Measurements from ENCODE around the gene CHDH.

CHDH gene

DNA sequence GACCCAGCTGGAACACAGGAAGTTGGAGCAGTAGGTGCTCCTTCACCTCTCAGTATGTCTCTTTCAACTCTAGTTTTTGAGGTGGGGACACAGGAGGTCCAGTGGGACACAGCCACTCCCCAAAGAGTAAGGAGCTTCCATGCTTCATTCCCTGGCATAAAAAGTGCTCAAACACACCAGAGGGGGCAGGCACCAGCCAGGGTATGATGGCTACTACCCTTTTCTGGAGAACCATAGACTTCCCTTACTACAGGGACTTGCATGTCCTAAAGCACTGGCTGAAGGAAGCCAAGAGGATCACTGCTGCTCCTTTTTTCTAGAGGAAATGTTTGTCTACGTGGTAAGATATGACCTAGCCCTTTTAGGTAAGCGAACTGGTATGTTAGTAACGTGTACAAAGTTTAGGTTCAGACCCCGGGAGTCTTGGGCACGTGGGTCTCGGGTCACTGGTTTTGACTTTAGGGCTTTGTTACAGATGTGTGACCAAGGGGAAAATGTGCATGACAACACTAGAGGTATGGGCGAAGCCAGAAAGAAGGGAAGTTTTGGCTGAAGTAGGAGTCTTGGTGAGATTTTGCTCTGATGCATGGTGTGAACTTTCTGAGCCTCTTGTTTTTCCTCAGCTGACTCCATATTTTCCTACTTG, 12.0 kb upstream of the CHDH start:
- Histone ChIP-seq H3K4me3 (no peak overlapping the region), H3K27ac (peak overlapping the region in 1 of 21 experiments; percentile 24)

DNA sequence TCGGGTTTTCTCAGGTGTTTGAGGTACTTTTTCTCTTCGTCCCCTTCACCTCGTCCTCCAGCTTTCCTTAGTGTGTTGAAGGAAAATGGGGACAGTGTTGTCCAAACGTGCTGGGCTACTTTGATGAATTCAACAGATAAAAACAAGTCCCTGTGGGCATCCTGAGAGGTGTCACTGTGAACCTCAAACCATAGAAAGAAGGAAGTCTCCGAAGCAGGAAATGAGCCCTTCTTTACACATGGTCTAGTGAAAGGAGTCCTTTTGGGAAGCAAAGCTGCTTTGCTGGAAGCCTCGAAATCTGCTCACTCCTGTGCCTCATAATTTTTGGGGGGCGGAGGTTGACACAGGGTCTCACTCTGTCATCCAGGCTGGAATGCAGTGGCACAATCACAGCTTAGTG, 10.7 kb upstream of the CHDH start:
- Histone ChIP-seq H3K4me3 (no peak overlapping the region), H3K27ac (no peak overlapping the region)

DNA sequence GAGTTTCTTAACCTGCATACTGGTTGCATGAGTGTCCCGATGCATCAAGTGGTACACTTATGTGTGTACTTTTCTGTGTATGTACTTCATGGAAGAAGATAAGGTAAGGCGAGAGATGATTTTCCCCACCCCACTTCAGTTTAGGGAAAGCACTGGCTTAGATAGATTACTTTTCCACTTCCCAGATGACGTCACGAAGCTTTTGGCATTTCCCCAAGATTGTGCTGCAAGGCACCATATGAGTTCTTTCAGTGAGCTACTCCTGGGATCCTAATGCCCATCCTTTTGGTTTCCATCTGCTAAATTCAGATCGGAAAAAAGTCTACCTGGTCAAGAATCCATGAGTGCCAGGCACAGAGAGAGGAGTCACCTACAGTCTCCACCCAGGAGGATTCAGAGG, 4.7 kb upstream of the CHDH start:
- Histone ChIP-seq H3K4me3 (no peak overlapping the region), H3K27ac (no peak overlapping the region)

DNA sequence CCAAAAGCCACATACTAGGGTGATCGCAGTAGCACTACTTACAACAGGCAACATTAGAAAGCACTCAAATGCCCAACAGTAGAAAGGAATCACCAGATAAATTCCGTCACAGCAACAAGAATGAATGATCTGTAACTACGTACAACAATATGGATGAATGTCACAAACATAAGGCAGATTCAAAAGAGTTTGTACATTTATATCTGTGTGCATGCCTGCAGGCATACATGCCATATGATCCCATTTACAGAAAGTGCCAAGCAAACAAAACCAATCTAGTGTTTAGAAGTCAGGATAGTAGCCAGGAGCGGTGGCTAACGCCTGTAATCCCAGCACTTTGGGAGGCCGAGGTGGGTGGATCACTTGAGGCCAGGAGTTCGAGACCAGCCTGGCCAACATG, 3.7 kb upstream of the CHDH start:
- no peak overlapping the region for H3K27ac ChIP-seq
- no peak overlapping the region for H3K4me3 ChIP-seq

DNA sequence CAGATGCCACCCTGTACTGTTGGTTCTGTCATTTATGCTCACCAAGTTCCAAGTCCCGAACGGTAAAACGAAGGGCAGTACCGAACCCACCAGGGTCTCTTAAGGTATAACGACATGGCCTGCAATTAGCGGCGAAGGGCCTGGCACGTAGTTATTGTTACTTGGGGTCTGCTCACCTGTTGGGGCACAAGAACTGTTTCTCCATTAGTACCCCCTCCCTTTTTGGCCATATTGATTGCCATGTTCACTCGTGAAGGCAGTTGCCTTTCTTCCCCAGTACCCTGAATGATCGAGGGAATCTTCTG, 584 bp upstream of the CHDH start:
- H3K27ac ChIP-seq: no peak overlapping the region
- peak overlapping the region in 4 of 7 experiments; percentile 39 to 79 (median 52) for H3K4me3 ChIP-seq

- H3K27ac ChIP-seq: peak overlapping the region in 10 of 21 experiments; percentile 9 to 78 (median 62)
- H3K4me3 ChIP-seq: peak overlapping the region; percentile 34 to 79 (median 50)
Observed at GRCh38 chr3:53845881-53846133, 412 bp downstream of the CHDH start.

GRCh38 chr3:53845103-53845880, 927 bp downstream of the CHDH start:
- peak overlapping the region; percentile 34 to 79 (median 50) for H3K4me3 ChIP-seq
- peak overlapping the region in 10 of 21 experiments; percentile 9 to 78 (median 62) for H3K27ac ChIP-seq

- Histone ChIP-seq H3K27ac (peak overlapping the region in 3 of 21 experiments; percentile 6 to 39 (median 29)), H3K4me3 (no peak overlapping the region)
Observed at GRCh38 chr3:53844262-53845102, 1.7 kb downstream of the CHDH start.

GRCh38 chr3:53843195-53844177, 2.7 kb downstream of the CHDH start:
- Histone ChIP-seq H3K27ac (peak overlapping the region in 3 of 21 experiments; percentile 6 to 39 (median 29)), H3K4me3 (no peak overlapping the region)

DNA sequence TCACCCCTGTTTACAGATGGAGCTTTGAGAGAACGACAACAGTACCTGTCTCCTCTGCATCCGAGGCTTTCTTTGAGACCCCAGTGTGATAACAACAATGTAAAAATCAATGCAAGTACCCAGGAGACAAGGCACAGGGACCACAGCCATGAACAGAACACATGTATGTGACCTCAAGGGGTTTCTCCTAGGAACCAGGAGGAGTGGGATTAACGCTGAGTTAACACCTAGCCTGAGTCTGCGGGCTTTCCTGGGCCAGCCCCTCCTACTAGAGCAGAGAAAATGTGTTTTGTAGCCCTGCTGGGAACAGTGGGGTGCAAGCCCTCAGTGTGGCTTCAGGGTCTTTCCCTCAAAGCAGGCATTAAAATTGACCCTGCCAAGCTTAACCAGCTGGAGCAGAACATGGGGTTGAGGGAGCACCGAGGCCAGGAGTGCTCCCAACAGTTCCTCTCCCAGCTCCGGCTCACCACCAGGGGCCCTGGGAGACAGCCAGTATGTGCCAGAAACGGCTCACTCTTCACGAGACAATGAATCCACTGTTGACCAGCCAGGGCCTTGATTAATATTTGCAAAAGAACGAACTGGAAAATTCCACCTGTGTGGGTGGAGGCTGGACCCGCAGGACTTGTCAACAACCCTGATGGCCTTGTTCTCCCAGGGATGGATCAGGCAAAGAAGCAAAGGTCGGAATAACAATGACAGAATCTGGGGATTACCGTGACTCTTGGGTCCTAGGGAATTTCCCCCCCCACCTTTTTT, 3.6 kb downstream of the CHDH start:
- Histone ChIP-seq H3K4me3 (no peak overlapping the region), H3K27ac (peak overlapping the region in 2 of 21 experiments; percentile 25)

- no peak overlapping the region for H3K27ac ChIP-seq
Observed at GRCh38 chr3:53841296-53841695, 4.9 kb downstream of the CHDH start.

GRCh38 chr3:53837331-53837730, 8.9 kb downstream of the CHDH start:
- no peak overlapping the region for H3K27ac ChIP-seq
- no peak overlapping the region for H3K4me3 ChIP-seq

More at GRCh38 chr3:53841296-53841695, 4.9 kb downstream of the CHDH start:
- no peak overlapping the region for H3K4me3 ChIP-seq

GRCh38 chr3:53836084-53836872, 9.9 kb downstream of the CHDH start:
- no peak overlapping the region for H3K4me3 ChIP-seq
- no peak overlapping the region for H3K27ac ChIP-seq

DNA sequence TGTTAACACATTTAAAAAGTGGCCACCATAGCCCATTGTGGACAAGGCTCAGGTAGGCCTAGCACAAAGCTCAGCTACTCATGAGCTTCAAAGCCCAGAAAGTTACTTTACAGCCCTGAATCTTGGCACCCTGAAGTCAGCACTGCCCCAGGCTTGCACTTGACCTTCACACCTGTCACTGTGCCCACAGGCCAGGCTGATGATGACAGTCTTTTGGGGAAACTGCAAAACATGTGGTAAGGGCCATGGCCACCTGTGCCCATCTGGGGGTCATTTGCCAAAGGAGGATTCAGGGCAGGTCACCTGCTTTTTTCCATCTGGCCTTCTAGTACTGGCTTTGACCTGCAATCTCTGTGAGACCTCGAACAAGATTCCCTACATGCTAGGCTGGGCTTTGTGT, 11.0 kb downstream of the CHDH start:
- no peak overlapping the region for H3K27ac ChIP-seq
- H3K4me3 ChIP-seq: no peak overlapping the region

- Histone ChIP-seq H3K27ac (no peak overlapping the region), H3K4me3 (no peak overlapping the region)
Observed at GRCh38 chr3:53834429-53835095, 11.7 kb downstream of the CHDH start.

DNA sequence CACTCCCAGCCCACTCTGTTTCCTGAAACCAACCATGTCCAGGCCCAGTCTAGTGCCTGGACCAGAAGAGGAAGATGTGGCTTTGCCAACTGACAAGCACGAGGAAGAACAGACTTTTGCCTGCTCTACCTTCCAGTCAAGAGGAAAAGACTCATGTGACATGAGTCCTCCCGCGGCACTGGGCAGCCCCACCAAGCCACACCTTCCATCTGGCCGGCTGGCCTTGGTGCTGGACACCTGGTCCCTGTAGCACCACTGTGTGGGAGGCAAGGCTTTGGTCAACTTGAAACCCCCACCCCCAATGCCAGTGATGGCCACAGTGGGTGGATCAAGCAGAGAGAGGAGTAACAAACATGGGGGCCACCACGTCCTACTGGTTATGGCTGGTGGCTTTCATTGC, 12.5 kb downstream of the CHDH start:
- H3K4me3 ChIP-seq: no peak overlapping the region
- H3K27ac ChIP-seq: no peak overlapping the region

- H3K27ac ChIP-seq: no peak overlapping the region
- H3K4me3 ChIP-seq: no peak overlapping the region
Observed at GRCh38 chr3:53833053-53833645, 13.1 kb downstream of the CHDH start.
